ENCODE results near the gene CD151. TPM values are rescaled to one million over a fixed set of nuclear protein-coding genes. Genes with fewer than 3 reads are reported as not detected.

The CD151 gene
- total RNA-seq, 4 donors from 2014 or later, result 307 to 1,070 (median 520) TPM

- TF ChIP-seq, protein P1, sequence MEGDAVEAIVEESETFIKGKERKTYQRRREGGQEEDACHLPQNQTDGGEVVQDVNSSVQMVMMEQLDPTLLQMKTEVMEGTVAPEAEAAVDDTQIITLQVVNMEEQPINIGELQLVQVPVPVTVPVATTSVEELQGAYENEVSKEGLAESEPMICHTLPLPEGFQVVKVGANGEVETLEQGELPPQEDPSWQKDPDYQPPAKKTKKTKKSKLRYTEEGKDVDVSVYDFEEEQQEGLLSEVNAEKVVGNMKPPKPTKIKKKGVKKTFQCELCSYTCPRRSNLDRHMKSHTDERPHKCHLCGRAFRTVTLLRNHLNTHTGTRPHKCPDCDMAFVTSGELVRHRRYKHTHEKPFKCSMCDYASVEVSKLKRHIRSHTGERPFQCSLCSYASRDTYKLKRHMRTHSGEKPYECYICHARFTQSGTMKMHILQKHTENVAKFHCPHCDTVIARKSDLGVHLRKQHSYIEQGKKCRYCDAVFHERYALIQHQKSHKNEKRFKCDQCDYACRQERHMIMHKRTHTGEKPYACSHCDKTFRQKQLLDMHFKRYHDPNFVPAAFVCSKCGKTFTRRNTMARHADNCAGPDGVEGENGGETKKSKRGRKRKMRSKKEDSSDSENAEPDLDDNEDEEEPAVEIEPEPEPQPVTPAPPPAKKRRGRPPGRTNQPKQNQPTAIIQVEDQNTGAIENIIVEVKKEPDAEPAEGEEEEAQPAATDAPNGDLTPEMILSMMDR (IDR thresholded peaks at IDR 0.05; ENCODE audit: low read depth), result no peak
Measured at GRCh38 chr11:843818-844692, 11.3 kb downstream of the CD151 start.

- TF ChIP-seq, protein P1 (IDR thresholded peaks at IDR 0.05; ENCODE audit: low read depth), result no peak
Measured at GRCh38 chr11:844693-845644, 12.2 kb downstream of the CD151 start.

- TF ChIP-seq, protein P1 (IDR thresholded peaks at IDR 0.05; ENCODE audit: low read depth), result no peak
Measured at GRCh38 chr11:845872-846495, 13.2 kb downstream of the CD151 start.

DNA sequence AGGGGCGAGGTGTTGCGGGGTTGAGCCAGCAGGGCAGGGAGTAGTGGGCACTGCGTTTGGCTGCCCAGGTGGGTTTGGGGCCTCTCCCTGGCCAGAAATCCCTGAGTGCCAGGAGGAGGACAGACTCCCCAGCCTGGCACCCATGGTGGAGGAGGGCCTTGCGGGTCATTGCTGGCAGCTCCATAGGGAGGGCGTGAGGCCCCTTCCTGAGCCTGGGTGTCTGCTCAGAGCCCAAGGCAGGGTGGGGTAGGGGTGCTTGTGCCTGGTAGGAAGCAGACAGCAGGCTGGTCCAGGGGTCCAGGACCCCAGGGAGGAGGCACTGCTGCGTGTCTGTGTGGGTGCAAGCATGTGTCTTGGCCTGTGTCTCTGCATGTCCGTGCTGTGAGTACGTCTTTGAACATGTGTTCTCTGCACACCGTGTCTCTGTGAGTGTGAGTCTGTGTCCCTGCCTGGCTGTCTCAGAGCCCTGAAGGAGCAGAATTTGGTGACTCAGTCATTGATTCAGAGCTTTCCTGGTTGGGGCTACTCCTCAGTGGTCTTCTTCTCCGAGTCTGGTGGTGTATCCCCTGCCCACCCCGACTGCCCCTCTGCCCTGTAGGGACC is 13.8 kb downstream of the CD151 start:
- TF ChIP-seq, protein P1 (IDR thresholded peaks at IDR 0.05; ENCODE audit: low read depth), result no peak

- TF ChIP-seq, protein P1 (IDR thresholded peaks at IDR 0.05; ENCODE audit: low read depth), result no peak
Measured at GRCh38 chr11:847876-848275, 15.1 kb downstream of the CD151 start.

GRCh38 chr11:848380-848931 is 15.7 kb downstream of the CD151 start:
- TF ChIP-seq, protein P1 (IDR thresholded peaks at IDR 0.05; ENCODE audit: low read depth), result no peak

Measured in subcutaneous adipose tissue (tissue), 4 donors.